Measurements from ENCODE around the gene ABCC1. TPM values are rescaled to one million over a fixed set of nuclear protein-coding genes. Genes with fewer than 3 reads are reported as not detected.
"Not testable (repeated sequence)": the region's sequence is repeated elsewhere in the genome, so short reads cannot be mapped to it uniquely, and the experiment has no call there.

Gene ABCC1
- total RNA-seq, 1 donor from 2014 or later, result 95.7 TPM

GRCh38 chr16:16144416-16144815 lies 195.0 kb downstream of the ABCC1 start:
- Mint-ChIP-seq H3K27ac (no peak overlapping the region), H3K9me3 (no peaks in the 10 kb centered on the region), H3K4me1 (ENCODE audit: low read depth) (no peaks in the 10 kb centered on the region), H3K4me3 (ENCODE audit: low read depth) (no peak overlapping the region), H3K27me3 (ENCODE audit: low read depth) (no peaks in the 10 kb centered on the region), H3K36me3 (ENCODE audit: low read depth) (peaks cover 54% of the 10 kb centered on the region)
- intact Hi-C loops (cut with micrococcal nuclease), result no loop called here
- DNase-seq (ENCODE audit: low spot score), result no peak

DNA sequence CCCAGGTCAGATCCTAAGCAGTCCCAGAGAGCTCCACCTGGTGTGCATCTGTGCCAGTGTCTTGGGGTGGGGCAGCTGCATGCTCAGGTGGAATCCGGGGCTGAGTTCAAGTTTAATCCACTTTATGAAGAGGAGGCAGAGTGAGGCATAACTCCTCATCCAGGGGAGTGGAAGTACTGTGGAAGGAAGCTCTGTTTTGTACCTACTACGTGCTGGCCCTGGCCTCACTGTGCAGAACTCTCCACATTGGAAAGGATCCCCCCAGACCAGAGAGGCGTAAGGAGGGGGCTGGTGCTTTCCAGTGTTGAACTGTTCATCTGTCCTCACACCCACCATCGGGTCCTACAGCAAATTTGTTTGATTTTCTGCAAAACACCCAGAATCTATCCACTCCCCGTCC lies 195.9 kb downstream of the ABCC1 start:
- intact Hi-C loops (cut with micrococcal nuclease), result no loop called here
- H3K9me3 Mint-ChIP-seq, result no peaks in the 10 kb centered on the region
- no peaks in the 10 kb centered on the region for H3K27me3 Mint-ChIP-seq (ENCODE audit: low read depth)
- H3K36me3 Mint-ChIP-seq (ENCODE audit: low read depth), result peaks cover 46% of the 10 kb centered on the region
- H3K27ac Mint-ChIP-seq, result no peak overlapping the region
- no peak overlapping the region for H3K4me3 Mint-ChIP-seq (ENCODE audit: low read depth)
- H3K4me1 Mint-ChIP-seq (ENCODE audit: low read depth), result no peaks in the 10 kb centered on the region
- no peak for DNase-seq (ENCODE audit: low spot score)

DNA sequence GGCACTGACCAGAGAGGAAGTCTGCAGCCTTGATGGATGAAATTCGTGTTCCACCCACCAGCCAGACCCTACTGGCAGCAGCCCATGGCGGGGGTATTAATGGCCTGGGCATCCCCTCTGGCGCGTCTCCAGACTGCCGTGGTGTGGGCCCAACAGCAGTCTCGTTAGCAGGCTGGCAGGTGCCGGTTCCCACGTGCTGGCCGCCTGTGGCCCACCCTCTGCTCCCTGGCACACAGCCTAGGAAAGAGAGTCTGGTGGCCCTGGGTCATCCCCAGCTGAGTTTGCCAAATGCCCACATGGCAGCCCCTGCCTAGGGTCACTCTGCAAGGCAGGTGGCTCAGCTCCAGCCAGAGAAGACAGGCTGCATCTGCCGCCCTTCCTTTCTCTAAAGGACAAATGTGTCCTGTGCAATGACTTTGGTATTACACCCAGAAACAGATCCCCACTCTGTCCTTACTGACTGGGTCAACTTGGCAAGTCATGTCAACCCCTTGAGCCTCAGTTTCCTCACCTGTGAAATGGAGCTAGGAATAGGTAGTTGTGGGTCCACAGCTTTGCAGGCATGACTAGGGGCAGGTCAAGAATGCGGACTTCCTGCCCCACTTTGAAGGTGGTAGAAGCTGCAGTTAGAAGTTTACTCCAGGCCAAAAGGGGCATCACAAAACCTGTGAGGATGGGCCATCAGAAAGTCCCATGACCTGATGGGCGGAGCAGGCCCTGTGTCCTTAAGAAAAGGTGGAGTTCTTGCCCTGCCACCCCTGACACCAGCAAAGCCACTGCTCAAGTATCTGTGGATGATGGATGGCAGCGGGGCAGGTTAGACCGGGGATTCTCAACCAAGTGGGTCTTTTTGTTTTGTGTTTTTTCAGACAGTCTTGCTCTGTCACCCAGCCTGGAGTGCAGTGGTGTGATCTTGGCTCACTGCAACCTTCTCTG lies 197.2 kb downstream of the ABCC1 start:
- H3K27ac Mint-ChIP-seq, result no peak overlapping the region
- no peak for DNase-seq (ENCODE audit: low spot score)
- no peaks in the 10 kb centered on the region for H3K27me3 Mint-ChIP-seq (ENCODE audit: low read depth)
- H3K4me1 Mint-ChIP-seq (ENCODE audit: low read depth), result peaks cover 3% of the 10 kb centered on the region
- no peaks in the 10 kb centered on the region for H3K9me3 Mint-ChIP-seq
- intact Hi-C loops (cut with micrococcal nuclease), result no loop called here
- H3K4me3 Mint-ChIP-seq (ENCODE audit: low read depth), result no peak overlapping the region
- peaks cover 32% of the 10 kb centered on the region for H3K36me3 Mint-ChIP-seq (ENCODE audit: low read depth)

GRCh38 chr16:16147316-16147999 lies 198.0 kb downstream of the ABCC1 start:
- no peak overlapping the region for H3K27ac Mint-ChIP-seq
- no peaks in the 10 kb centered on the region for H3K9me3 Mint-ChIP-seq
- H3K27me3 Mint-ChIP-seq (ENCODE audit: low read depth), result no peaks in the 10 kb centered on the region
- DNase-seq (ENCODE audit: low spot score), result no peak
- H3K4me1 Mint-ChIP-seq (ENCODE audit: low read depth), result peaks cover 3% of the 10 kb centered on the region
- peaks cover 25% of the 10 kb centered on the region for H3K36me3 Mint-ChIP-seq (ENCODE audit: low read depth)
- H3K4me3 Mint-ChIP-seq (ENCODE audit: low read depth), result no peak overlapping the region
- intact Hi-C loops (cut with micrococcal nuclease), result no loop called here

DNA sequence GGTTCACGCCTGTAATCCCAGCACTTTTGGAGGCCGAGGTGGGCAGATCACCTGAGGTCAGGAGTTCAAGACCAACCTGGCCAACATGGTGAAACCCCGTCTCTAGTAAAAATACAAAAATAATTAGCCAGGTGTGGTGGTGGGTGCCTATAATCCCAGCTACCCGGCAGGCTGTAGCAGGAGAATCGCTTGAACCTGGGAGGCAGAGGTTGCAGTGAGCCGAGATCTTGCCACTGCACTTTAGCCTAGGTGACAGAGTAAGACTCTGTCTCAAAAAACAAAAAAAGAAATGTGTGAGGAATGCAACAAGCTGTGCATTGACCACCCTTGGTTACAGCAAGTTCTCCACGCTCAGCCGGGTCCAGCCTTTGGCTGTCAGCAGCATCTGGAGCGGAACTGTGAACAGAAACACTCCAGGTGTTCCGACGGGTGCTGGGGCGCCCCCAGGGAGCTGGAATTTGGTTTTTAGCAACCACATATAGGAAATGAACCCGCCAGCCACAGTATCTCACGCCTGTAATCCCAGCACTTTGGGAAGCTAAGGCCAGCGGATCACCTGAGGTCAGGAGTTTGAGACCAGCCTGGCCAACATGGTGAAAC lies 198.7 kb downstream of the ABCC1 start:
- H3K27ac Mint-ChIP-seq; H3K27me3 Mint-ChIP-seq (ENCODE audit: low read depth); DNase-seq (ENCODE audit: low spot score); H3K9me3 Mint-ChIP-seq; intact Hi-C loops (cut with micrococcal nuclease); H3K4me3 Mint-ChIP-seq (ENCODE audit: low read depth); H3K4me1 Mint-ChIP-seq (ENCODE audit: low read depth): not testable (repeated sequence)
- peaks cover 20% of the 10 kb centered on the region for H3K36me3 Mint-ChIP-seq (ENCODE audit: low read depth)

GRCh38 chr16:16148755-16149154 lies 199.3 kb downstream of the ABCC1 start:
- Mint-ChIP-seq H3K27ac (no peak overlapping the region), H3K4me3 (ENCODE audit: low read depth) (no peak overlapping the region), H3K4me1 (ENCODE audit: low read depth) (peaks cover 3% of the 10 kb centered on the region), H3K27me3 (ENCODE audit: low read depth) (no peaks in the 10 kb centered on the region), H3K9me3 (no peaks in the 10 kb centered on the region), H3K36me3 (ENCODE audit: low read depth) (peaks cover 18% of the 10 kb centered on the region)
- intact Hi-C loops (cut with micrococcal nuclease), result no loop called here
- DNase-seq (ENCODE audit: low spot score), result no peak

- Mint-ChIP-seq H3K9me3 (no peaks in the 10 kb centered on the region), H3K27ac (no peak overlapping the region), H3K27me3 (ENCODE audit: low read depth) (no peaks in the 10 kb centered on the region), H3K4me3 (ENCODE audit: low read depth) (no peak overlapping the region), H3K36me3 (ENCODE audit: low read depth) (peaks cover 9% of the 10 kb centered on the region), H3K4me1 (ENCODE audit: low read depth) (peaks cover 3% of the 10 kb centered on the region)
- intact Hi-C loops (cut with micrococcal nuclease), result no loop called here
- no peak for DNase-seq (ENCODE audit: low spot score)
Measured at GRCh38 chr16:16149710-16150116, 200.3 kb downstream of the ABCC1 start.

GRCh38 chr16:16150117-16150877 lies 200.9 kb downstream of the ABCC1 start:
- Mint-ChIP-seq H3K36me3 (ENCODE audit: low read depth) (peaks cover 5% of the 10 kb centered on the region), H3K27ac (no peak overlapping the region), H3K4me1 (ENCODE audit: low read depth) (peaks cover 3% of the 10 kb centered on the region), H3K9me3 (no peaks in the 10 kb centered on the region), H3K27me3 (ENCODE audit: low read depth) (no peaks in the 10 kb centered on the region), H3K4me3 (ENCODE audit: low read depth) (no peak overlapping the region)
- no peak for DNase-seq (ENCODE audit: low spot score)
- intact Hi-C loops (cut with micrococcal nuclease), result no loop called here

DNA sequence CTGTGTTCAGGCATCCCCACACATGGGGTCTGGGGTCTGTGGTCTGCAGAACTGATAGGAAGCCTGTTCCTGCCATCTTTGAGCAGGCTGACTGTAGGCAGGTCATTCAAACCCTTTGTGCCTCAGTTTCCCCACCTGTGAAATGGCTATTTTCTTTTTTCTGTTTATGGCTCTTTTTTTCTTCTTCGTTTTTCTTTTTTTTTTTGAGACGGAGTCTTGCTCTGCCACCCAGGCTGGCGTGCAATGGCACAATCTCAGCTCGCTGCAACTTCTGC lies 201.4 kb downstream of the ABCC1 start:
- Mint-ChIP-seq H3K4me3 (ENCODE audit: low read depth) (no peak overlapping the region), H3K4me1 (ENCODE audit: low read depth) (peaks cover 3% of the 10 kb centered on the region), H3K27me3 (ENCODE audit: low read depth) (no peaks in the 10 kb centered on the region), H3K36me3 (ENCODE audit: low read depth) (no peaks in the 10 kb centered on the region), H3K9me3 (no peaks in the 10 kb centered on the region), H3K27ac (no peak overlapping the region)
- DNase-seq (ENCODE audit: low spot score), result no peak
- intact Hi-C loops (cut with micrococcal nuclease), result no loop called here

- no peak for DNase-seq (ENCODE audit: low spot score)
- peaks cover 3% of the 10 kb centered on the region for H3K4me1 Mint-ChIP-seq (ENCODE audit: low read depth)
- no peak overlapping the region for H3K4me3 Mint-ChIP-seq (ENCODE audit: low read depth)
- no peaks in the 10 kb centered on the region for H3K27me3 Mint-ChIP-seq (ENCODE audit: low read depth)
- no peaks in the 10 kb centered on the region for H3K9me3 Mint-ChIP-seq
- no peak overlapping the region for H3K27ac Mint-ChIP-seq
- H3K36me3 Mint-ChIP-seq (ENCODE audit: low read depth), result no peaks in the 10 kb centered on the region
- intact Hi-C loops (cut with micrococcal nuclease), result no loop called here
Measured at GRCh38 chr16:16151315-16151714, 201.9 kb downstream of the ABCC1 start.

DNA sequence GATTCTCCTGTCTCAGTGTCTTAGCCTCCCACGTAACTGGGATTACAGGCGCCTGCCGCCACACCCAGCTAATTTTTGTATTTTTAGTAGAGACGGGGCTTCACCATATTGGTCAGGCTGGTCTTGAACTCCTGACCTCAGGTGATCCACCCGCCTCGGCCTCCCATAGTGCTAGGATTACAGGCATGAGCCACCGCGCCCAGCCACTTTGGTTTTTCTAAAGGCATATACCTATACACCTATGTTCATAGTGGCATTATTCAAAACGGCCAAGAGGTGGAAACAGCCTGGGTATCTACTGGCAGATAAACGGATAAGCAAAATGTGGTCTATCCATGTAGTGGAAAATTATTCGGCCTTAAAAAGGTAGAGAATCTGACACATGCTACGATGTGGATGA lies 203.6 kb downstream of the ABCC1 start:
- DNase-seq (ENCODE audit: low spot score); H3K27me3 Mint-ChIP-seq (ENCODE audit: low read depth); H3K4me1 Mint-ChIP-seq (ENCODE audit: low read depth); H3K36me3 Mint-ChIP-seq (ENCODE audit: low read depth); H3K4me3 Mint-ChIP-seq (ENCODE audit: low read depth); H3K9me3 Mint-ChIP-seq; H3K27ac Mint-ChIP-seq; intact Hi-C loops (cut with micrococcal nuclease): not testable (repeated sequence)

DNA sequence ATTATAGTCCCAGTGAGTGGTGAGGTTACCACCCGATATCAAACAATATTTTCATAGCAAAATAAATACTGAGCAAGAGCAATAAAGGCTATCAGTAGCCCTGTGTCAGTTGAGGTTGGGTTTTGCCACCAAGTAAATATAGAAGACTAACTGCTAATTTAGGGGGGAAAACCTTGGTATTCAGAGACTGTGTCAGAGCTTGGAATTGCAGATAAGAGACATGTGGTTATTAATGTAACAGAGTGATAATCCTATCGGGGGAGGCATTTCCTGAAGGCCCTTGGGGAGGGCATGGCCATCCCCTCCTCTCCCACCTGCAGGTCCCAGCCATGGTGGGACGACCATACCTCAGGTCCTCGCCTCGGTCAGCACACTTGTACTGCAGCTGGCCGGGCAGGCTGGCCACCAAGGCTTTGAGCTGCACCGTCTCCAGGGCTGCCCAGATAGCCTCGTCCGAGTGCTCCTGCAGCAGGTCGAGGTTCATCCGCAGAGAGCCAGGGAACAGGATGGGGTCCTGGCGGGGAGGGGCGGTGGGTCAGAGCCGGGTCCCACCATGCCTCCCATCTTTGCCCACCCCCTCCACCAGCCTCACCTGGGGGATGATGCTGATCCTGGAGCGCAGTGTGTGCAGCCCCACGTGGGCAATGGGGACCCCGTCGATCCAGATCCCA lies 205.0 kb downstream of the ABCC1 start:
- Mint-ChIP-seq H3K9me3 (peaks cover 11% of the 10 kb centered on the region), H3K36me3 (ENCODE audit: low read depth) (no peaks in the 10 kb centered on the region), H3K4me1 (ENCODE audit: low read depth) (peaks cover 3% of the 10 kb centered on the region), H3K4me3 (ENCODE audit: low read depth) (no peak overlapping the region), H3K27me3 (ENCODE audit: low read depth) (no peaks in the 10 kb centered on the region), H3K27ac (no peak overlapping the region)
- intact Hi-C loops (cut with micrococcal nuclease), result no loop called here
- DNase-seq (ENCODE audit: low spot score), result no peak

Measured in activated T-helper 2 cell treated with anti-CD3 and anti-CD28 coated beads, Interferon-gamma antibody, Interleukin-2, Interleukin-4, amounts not matched to agents 10 μg/mL and 5 μg/mL and 100 μg/mL, durations not matched to agents 14 hours and 24 hours and 36 hours (primary cell).